KBM-7 (cell line): Measurements from ENCODE around the gene RNF224.

ENCODE experiments used
- DNase-seq: peaks from one replicate; pipeline ENCODE4 v3.0.0-alpha.2; 2015
- in situ Hi-C: fragments of 300-500 bp; cut with MboI; formaldehyde crosslinking; loops from 2 replicates; pipeline ENCODE4 v1.14.3; 2020; ENCODE audit warnings: low sequenced_read_pairs, low pct_unique_long_range_greater_than_20kb, mixed read lengths

RNF224 gene

DNA sequence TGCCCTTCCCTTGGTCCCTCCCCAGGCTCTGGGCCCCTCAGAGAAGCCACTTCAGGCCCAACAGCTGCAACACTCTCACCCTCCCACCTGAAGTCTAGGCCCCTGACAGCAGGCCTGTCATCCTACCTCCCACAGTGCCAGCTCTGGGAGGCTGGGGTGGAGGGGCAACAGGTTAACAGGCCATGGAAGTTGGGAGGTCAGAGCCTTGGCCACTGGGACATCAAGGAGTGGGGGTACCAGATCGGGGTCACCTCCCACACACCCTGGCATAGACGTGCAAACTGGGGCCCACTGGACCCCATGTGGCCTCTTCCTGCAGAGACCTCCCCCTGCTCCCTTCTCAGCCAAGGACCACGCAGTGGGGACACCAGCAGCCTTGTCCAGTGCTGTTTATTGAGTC is 36.1 kb upstream of the RNF224 start:
- no peak for DNase-seq
- in situ Hi-C loops, result no loop called here

DNA sequence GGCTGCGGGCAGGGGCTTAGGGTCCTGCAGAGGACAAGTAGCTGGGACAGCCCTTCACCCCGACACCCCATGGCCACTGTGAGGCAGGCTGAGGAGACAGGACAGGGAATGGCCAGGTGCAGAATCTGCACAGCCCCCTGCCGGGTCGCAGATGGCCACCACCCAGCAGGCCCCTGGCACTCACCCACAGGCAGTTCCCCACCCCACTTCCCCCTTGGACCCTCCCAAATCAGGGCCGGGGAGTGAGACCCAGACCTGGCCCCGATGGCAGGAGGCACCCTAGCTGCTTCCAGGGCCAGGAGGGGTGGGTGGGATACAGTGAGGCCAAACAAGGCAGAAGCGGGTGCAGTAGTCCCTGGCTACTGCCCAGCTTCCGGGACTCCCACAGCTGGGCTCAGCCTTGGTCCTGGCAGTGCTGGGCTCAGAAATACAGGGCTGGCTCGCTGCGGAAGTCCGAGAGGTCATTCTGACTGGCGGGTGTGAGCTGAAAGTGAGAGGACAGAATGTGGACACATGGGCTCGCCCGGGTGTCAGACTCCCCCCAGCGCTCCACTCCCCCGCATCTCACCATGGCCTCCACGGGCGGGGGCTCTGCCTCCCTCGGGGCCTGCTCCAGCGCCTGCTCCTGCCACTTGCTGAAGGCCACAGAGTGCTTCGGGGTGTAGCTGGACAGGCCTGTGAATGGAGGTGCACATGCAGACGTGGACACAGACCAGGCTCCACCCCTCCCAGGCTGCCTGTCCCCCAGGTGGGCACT is 35.4 kb upstream of the RNF224 start:
- no peak for DNase-seq
- in situ Hi-C loops, result no loop called here

DNA sequence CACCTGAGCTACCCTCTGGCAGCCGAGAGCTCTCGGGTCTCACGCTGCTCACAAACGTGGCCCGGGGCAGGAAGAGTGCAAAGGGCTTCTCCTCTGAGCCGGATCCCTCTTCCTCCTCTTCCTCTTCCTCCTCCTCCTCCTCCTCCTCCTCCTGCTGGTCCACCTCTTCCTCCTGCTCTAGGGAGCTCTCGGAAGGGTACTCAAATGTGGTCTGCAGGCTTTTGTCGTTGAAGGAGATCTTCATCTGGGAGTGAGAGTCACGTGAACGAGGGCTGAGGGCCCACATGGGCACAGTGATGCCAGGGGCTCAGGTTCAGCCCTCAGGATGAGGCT is 34.9 kb upstream of the RNF224 start:
- in situ Hi-C loops, result no loop called here
- no peak for DNase-seq

DNA sequence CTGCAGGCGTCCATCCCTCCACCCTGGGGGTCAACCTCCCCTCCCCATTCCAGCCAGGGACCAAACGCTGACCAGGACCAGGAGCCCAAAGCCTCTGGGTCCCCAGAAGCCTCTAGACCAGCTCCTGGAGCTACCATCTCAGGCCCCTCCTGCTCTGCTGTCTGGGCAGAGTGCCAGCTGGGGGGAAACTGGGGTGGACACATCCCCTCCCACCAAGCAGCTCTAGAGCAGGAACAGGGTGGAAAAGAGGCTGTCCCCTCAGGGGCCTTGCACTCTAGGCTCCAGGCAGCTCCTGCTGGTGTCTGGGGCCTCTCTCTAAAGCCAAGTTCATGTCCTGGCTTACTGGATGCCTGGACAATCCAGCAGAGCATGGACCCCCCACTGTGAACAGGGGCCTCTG is 34.4 kb upstream of the RNF224 start:
- in situ Hi-C loops, result no loop called here
- no peak for DNase-seq

DNA sequence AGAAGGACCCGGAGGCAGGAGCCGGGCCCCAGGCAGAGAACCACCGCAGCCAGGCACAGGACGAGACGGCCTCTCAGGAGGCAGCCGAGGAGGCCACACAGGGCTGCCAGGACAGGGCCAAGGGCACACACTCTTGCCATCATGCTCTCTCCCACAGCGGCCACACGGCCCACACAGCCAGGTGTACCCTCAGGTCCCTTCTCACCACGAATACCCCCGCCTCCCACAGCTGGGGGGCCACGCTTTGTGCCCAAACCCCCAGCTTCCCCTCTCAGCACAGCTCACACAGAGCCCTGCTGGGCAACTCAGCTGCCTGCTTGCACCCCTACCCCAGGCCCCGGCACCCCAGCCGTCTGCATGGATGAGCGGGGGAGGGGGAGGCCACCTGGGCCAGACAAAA is 33.5 kb upstream of the RNF224 start:
- no peak for DNase-seq
- in situ Hi-C loops, result no loop called here

DNA sequence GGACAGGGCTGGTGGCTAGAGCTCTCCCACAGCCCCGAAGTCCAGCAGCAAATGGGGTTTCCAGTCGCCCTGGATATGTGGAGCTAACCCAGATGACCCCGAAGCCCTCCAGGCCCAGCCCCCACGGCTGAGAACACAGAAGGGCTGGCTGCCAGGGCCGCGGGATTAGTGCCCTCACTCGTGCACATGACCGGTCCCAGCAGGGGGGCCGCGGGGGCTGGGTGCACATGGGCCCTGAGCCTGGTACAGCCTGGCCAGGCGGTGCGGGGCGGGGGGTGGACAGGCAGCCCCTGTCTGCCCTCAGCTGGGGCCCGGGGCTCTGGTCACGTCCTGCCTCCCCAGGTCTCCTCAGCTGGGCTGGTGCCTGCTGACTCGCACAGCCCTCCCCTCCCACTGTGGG is 32.9 kb upstream of the RNF224 start:
- DNase-seq, result no peak
- in situ Hi-C loops, result no loop called here

DNA sequence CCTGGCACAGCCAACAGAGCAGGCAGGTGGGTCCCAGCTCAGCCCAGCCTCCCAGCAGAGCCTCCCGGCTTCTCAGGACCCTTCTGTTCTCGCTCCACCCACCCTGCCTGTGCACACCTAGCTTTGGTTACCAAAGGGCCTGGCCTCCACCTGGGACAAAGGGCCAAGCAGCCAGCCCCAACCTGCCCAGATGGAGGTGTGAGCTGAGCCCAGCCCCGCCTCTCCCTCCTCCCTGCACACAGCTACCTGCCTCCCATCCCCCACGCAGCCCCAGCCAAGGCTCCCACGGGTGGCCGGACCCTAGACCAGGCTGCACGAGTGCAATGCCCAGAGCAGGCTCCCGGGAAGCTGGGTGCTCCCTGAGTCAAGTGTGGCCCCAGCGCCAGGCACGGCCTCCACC is 32.4 kb upstream of the RNF224 start:
- no peak for DNase-seq
- in situ Hi-C loops, result no loop called here

DNA sequence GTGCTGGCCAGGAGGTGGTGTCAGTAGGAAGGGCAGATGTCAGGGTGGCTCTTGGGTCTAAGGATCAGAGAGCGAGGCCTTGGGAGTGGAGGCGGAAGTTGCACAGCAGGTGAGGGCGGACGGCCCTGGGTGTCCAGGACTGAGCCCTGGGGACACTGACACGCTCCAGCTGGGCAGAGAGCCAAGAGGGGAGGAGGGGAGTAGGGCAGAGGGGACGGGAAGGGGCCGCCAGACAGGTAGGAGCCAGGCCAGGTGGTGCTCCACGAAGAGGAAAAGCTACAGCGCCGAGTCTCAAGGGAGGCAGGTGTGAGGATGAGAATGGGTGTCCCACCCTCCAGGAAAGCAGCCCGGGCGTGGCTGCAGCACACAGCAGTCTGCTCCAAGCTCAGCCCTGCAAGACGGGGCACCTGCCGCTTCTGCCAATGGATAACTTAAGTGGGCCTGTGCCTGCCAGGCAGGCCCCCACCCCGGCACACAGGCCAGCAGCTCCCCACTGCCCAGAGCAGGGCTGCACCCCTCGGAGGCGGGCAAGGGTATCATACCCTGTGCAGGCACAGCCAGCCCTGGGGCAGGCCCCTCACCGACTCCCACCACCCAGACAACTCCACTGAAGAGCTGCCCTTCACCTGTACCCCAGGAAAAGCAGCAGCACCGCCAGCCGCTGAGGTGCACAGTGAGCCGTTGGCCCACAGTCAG is 31.6 kb upstream of the RNF224 start:
- in situ Hi-C loops, result no loop called here
- no peak for DNase-seq

DNA sequence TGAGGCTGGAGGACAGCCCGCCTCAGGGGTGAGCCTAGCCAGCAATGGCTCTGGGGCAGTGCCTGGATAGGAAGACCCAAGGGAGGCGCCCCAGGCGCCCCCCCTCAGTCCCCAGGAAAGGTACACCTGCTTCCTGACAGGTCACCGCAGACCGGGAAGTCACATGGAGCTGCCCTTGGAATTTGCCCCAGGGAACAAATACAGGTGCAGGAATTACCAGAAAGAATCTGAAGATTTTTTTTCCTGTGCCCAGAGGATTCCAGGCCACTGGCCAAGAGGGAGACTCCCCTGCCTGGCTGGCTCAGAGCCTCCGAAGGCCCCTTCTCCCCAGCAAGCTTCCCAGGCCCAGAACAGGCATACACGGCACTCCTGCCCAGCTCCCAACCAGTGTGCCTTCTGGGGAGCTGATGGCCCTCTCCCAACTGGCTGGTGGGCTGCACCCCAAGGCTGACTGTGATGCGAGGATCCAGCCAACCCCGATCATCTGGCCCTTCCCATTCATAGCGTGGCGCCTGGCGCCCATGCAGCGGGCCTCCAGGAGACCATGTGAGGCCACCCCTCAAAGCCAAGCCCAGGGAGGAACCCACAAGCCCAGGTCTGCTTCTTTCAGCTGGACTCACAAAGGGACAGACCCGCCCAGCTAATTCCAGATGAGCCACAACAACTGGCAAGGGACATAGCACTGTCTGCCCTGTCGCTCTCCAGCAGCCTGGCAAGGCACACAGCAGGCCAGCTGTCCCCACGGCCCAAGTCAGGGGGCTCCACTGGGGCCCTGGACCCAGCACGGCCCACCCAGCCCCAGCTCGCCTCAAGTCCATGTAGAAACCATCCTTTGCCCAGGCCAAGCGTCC is 29.0 kb upstream of the RNF224 start:
- in situ Hi-C loops, result no loop called here

DNA sequence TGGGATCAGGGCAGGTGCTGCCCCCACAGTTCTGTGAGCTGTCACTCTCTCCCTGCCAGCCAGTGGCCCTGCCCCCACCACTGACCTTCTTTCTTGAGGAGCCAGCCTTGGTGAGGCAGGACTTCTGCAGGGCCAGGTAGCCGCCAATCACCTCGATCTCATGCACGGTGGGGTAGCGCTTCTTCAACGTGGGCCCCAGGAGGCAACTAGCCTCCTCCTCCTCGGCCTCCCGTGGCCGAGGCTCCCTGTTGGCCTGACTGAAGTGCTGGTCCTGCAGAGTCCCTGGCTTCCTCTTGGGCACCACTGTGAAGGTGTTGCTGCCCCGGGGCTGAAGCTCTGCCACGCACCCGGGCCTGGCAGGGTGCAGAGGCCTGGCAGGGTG is 28.4 kb upstream of the RNF224 start:
- no peak for DNase-seq
- in situ Hi-C loops, result no loop called here

More for the DNA sequence above, 29.0 kb upstream of the RNF224 start:
- DNase-seq, result no peak

DNA sequence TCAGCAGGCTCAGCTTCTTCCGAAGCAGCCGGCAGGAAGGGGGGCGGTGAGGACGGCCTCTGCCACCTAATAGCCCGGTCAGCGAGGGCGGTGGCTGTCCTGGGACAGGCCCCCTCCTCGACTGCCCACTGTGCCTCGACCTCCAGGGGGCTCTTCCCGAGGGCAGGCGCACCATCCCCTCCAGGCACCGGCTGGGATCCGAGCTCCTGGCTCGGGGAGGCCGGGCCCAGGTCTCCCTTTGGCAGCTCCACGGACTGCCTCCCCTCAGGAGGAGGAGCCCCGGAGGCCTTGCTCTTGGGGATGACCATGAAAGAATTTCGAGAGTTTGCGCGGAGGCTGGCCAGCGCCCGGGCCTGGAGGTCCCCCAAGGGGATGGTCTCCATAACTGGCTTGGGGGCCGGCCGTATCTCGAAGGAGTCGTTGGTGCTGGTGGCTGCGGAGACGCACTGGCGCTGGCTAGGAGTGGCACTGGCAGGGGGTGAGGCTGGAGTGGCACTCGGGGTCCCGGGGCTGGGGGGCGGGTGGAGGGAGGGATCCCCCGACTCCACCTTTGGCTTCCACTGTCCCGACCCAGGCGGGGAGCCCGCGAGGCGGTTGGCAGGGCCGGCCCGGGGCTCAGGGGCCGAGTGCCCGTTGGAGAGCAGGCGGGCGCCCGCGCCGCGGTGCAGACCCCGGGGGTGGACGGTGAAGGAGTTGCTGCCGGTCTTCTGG is 27.7 kb upstream of the RNF224 start:
- no peak for DNase-seq
- in situ Hi-C loops, result no loop called here

DNA sequence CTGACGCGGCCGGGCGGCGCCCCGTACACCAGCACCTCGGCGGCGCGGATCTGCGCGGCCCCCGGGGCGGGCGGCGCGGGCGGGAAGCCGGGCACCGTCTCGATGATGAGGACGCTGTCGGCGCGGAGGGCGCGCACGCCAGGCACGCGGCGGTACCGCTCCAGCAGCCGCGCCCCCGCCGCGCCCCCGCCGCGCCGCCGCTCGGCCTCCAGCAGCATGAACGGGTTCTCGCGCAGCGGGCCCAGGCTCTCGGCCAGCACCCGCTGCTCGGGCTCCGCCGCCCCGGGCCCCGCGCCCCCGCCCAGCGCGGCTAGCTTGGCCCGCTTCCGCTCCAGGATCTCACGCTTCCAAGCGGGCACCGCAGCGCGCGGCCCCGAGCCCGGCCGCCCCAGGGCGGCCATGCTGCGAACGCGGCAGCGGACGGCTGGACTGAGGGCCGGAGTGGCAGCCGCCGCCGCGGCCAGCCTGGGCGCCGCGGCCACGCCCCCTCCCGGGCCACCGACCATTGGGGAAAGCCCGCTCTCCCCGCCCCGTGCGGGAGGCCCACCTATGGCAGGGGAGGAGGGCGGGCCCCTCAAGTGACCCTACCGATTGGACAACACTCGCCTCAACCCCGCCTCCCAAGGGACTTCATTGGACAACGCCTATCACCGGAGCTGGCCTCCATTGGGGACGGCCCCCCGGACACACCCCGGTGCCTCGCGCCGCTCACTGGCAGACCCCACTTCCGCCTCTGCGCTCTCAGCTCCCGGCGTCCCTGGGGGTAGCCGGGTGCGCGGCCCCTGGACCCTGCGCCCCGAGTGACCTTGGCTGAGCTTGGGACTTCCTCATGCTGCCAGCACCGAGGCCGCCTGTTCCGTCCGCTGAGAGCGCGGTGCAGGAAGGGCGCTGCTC is 26.7 kb upstream of the RNF224 start, which contains the start of gene TPRN:
Gene TPRN, minus strand, starts transcription at position 431 of the 894 bp plus-strand sequence. Its CDS starts 30 bp downstream, at position 401.
- DNase-seq, result peak; percentile 99

DNA sequence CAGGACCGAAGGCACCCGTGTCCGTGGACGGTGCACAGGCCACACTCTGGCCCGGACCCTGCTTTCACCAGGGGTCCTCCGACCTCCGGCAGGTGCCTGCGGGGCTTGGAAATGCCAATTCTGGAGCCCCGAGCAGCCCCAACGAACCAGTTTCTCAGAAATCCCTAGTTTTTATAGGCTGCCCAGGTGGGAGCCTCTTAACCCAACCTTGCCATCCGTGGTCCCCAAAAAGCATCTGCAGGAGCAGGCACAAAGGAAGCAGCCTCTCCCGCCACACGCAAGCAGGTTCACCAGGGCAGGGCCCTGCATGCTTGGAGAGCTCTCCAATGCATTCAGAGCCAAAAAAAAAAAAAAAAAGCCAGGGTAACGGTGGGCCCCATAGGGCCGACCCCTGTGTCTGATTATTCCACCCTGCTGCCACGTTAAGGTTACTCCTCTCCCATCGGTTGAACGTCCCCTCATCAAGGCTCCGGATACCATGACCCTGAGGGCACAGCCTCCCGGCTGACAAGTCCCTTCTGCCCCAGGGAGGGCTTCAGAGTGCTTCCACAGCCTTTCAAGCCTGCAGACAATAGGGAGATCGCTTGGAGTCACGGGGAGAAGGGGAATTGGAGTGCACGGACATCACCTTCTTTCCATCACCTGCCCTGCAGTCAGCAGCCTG is 26.0 kb upstream of the RNF224 start:
- in situ Hi-C loops, result no loop called here
- DNase-seq, result no peak

More for the DNA sequence above, 26.7 kb upstream of the RNF224 start, which contains the start of gene TPRN:
- in situ Hi-C loops, result no loop called here

DNA sequence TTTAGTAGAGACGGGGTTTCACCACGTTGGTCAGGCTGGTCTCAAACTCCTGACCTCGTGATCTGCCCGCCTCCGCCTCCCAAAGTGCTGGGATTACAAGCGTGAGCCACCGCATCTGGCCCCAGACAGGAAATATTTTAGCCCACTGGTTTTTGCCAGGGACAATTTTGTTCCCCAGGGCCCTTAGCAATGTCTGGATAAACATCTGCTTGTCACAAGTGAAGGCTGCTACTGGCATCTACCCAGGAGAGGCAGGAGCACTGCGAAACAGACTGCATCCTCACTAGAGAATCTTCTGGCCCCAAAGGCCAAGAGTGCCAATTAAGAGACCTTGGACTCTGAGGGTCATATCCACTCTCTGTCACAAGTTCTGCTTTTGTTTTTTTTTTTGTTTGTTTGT is 24.3 kb upstream of the RNF224 start:
- no peak for DNase-seq
- in situ Hi-C loops, result no loop called here

DNA sequence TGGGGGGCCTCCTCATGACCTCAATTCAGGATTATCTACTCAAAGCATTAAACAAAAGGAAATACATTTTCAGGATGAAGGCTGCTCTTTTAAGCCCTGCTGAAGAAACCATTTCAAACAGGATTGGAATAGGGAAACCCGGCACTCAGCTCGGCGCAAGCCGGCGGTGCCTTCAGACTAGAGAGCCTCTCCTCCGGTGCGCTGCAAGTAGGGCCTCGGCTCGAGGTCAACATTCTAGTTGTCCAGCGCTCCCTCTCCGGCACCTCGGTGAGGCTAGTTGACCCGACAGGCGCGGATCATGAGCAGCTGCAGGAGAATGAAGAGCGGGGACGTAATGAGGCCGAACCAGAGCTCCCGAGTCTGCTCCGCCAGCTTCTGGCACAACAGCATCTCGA is 22.6 kb upstream of the RNF224 start:
- in situ Hi-C loops, result no loop called here
- no peak for DNase-seq

DNA sequence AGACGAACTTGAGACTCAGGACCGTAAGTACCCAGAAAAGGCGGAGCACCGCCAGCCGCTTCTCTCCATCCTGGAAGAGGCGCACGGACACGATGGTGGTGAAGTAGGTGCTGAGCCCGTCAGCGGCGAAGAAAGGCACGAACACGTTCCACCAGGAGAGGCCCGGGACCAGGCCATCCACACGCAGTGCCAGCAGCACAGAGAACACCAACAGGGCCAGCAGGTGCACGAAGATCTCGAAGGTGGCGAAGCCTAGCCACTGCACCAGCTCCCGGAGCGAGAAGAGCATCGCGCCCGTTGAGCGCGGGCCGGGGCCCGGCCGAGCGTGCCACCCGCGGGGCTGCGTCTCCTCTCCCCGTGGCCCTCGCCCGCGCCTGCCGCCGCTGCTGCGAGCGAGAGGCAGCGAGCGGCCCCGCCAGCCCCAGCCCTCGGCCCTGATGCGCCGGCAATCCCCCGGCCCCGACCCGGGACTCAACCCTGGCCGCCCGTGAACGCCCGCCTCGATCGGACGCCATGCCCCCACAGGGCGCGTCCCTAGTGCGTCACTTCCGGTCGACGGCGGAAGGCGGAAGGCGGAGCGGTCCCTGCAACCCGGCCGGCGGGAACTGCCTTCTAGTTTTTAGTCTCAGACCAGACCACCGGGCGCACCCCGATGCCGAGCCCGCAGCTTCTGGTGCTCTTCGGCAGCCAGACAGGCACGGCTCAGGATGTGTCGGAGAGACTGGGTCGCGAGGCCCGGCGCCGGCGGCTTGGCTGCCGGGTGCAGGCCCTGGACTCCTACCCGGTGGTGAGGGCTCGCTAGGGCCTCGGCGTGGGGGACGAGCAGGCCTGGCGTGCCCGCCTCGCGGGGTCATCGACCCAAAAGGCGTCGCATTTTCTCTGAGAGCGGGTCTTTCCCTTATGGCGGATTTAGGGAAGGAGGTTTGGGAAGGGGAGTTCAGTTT is 21.9 kb upstream of the RNF224 start, which contains the start of the genes NDOR1 and TMEM203:
Gene NDOR1, plus strand, starts transcription at position 575 of the 944 bp plus-strand sequence. Its CDS starts 78 bp downstream, at position 653.
Gene TMEM203, minus strand, starts transcription at position 523 of the 944 bp plus-strand sequence. Its CDS starts 234 bp downstream, at position 289.
- in situ Hi-C loops, result no loop called here
- peak; percentile 87 for DNase-seq

DNA sequence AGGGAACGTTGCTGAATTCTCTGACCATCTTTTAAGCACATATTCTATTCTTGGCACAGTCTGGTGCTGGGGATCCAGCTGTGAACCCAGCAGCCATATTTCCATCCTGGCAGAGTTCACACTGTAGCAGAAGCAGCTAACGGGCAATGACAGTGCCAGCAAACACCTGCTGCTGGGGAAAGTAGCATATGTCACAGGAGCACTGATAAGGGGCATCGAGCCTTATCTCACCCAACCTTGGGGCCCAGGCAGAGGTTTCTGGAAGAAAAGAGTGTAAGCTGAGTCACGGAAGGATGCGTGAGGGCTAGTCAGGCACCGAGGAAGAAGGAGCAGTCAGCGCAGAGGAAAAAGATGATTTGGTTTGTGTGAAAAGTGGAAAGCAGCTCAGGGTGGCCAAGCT is 20.7 kb upstream of the RNF224 start:
- in situ Hi-C loops, result no loop called here

More for the DNA sequence above, 20.7 kb upstream of the RNF224 start:
- no peak for DNase-seq
